Heart right ventricle (tissue), 16 donors: ENCODE results near the gene HES3. TPM values are rescaled to one million over a fixed set of nuclear protein-coding genes. Genes with fewer than 3 reads are reported as not detected.

Source experiments
- ATAC-seq, 8 donors: fragments of 200-7000 bp; cut with Tn5 transposase; one replicate each; pipeline ENCODE4 v1.9.1; 2020; ENCODE audit warnings: mild to moderate bottlenecking in 8 of 8, moderate library complexity in 8 of 8, moderate number of reproducible peaks in 1 of 8
- DNase-seq, 2 donors: peaks; one replicate each; pipeline ENCODE4 v3.0.0-alpha.2; 2020
- H3K27ac ChIP-seq, 10 donors: fragments of 200-600 bp; sonication (generic) in 2 of 10; one replicate each; pipeline versions ENCODE4 v1.5.0 to v1.8.0; 2020 to 2022; ENCODE audit warnings: mild to moderate bottlenecking in 3 of 10
- H3K27me3 ChIP-seq, 7 donors: fragments of 200-600 bp; one replicate each; pipeline ENCODE4 v1.8.0; 2021 to 2022; ENCODE audit warnings: mild to moderate bottlenecking in 2 of 7
- H3K36me3 ChIP-seq, 9 donors: fragments of 200-600 bp; sonication (generic) in 1 of 9; one replicate each; pipeline versions ENCODE4 v1.5.0 to v1.8.0; 2020 to 2022; ENCODE audit warnings: mild to moderate bottlenecking in 2 of 9
- H3K4me1 ChIP-seq, 9 donors: fragments of 200-600 bp; sonication (generic) in 1 of 9; one replicate each; pipeline versions ENCODE4 v1.5.0 to v1.8.0; 2020 to 2022; ENCODE audit warnings: mild to moderate bottlenecking in 4 of 9
- H3K4me3 ChIP-seq, 10 donors: fragments of 200-600 bp; sonication (generic) in 2 of 10; one replicate each; pipeline versions ENCODE4 v1.5.0 to v1.8.0; 2020 to 2022; ENCODE audit warnings: mild to moderate bottlenecking in 7 of 10, moderate library complexity in 2 of 10
- H3K9me3 ChIP-seq, 11 donors: fragments of 200-600 bp in 10 of 11; sonication (generic) in 2 of 11; one replicate each; pipeline versions ENCODE4 v1.5.0 to v1.8.0; 2013 to 2022; ENCODE audit warnings: mild to moderate bottlenecking in 2 of 11, control low read depth in 1 of 11, moderate library complexity in 1 of 11
- WGBS, 2 donors: extraction: QIAGEN DNeasy Blood & Tissue Kit; methylation state at CpG; one replicate each; pipeline ENCODE4 v1.1.7; 2013; ENCODE audit warnings: inconsistent platforms in 1 of 2; 5-methylcytosine and 5-hydroxymethylcytosine counted together
- intact Hi-C, 10 donors: fragments of 100-400 bp; cut with DNase I; formaldehyde crosslinking; loops; one replicate each; pipeline versions ENCODE4 v1.11.1 to v1.14.2; 2022
- polyA plus RNA-seq, 2 donors: library from polyadenylated mRNA; stranded (reverse); fragments of 200-250 nt; gene quantifications; one replicate each; pipeline ENCODE4 v1.2.3, GENCODE V29; 2013
- total RNA-seq, 10 donors: library from RNA; stranded (reverse); fragmentation: NEBNext Ultra II Directional in 3 of 10; extraction: Animal tissue kit (Norgen Biotek cat#: 25700) in 3 of 10; gene quantifications; one replicate each; pipeline versions ENCODE4 v1.2.1 to v1.2.4, GENCODE V29; 2021 to 2023
- TF ChIP-seq, protein P1 (sequence below), 9 donors: fragments of 200-600 bp; sonication (generic) in 2 of 9; IDR thresholded peaks; one replicate each; pipeline versions ENCODE4 v1.5.0 to v1.8.0; 2021 to 2022; ENCODE audit warnings: antibody characterized with exemption in 9 of 9, mild to moderate bottlenecking in 5 of 9, moderate library complexity in 1 of 9
- donor health status: Arrhythmogenic right ventricular cardiomyopathy.
- donor health status: ischemic (EF 13 %, LVEDD 7.1; RV severe dilation, severe dysfunction).
- donor health status: healthy with polysubstance abuse.
- donor health status: DM: no; HTN: yes; CAD: no.
- donor health status: DM: no; HTN: no; CAD: no.
- donor health status: ischemic (EF 25% LVEDD 6.9; RV normal size, moderate dysfunction).
- donor health status: ischemic (EF 25% LVEDD 5.7; RV mildly dilated, moderate dysfunction).
- donor health status: healthy.
- donor health status: DM: yes; HTN: yes; CAD: no.
- donor health status: Ischemic cardiomyopathy.
- donor health status: ischemic (EF 35%, LVEDD 5.7; RV mildly dilated, moderate dysfunction).
- donor health status: nonischemic (EF 11% LVEDD 7.7; RV severe dilation, severe dysfunction).
- donor health status: DM: yes; HTN: yes; CAD: no.
- donor health status: PGD.
- donor health status: ischemic (EF 29% LVEDD 5.4; RV normal size, mild dysfunction).
- donor health status: nonischemic (EF 23%, LVEDD 6.1; RV moderate dilation, normal function).

Gene HES3
- total and polyA plus RNA-seq, 12 donors: not detected

DNA sequence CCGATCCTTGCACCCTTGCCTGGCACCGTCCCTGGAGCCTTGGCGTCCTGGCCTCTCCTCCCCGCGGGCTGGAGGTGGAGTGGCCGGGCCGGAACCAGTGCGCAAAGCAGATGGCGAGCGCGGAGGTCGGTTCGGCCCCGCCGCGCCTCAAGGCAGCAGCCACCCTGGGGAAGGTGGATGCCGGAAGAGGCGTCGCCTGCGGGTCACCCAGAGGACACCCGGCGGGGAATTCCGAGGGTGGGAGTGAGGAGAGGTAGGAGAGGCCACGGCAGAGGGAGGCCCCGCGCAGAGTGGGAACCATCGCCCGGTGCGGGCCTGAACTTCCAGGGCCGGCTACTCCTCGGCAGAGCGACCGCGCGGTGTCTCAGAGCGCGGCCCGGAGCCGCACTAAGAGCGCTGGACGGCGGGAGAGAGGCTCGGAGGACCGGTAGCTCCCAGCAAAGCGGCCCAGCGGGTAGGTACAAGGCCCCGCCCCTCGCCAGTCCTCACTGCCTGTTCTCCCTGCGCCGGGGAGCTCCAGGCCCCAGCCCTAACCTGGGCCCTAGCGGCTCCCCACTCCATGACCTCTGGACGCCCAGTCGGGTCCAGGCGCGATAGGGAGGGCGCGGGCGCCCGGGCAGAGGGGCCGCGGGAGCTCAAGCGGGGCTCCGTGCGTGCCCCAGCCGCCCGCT is 38.0 kb upstream of the HES3 start, which contains the start of gene RNF207:
TSS of gene RNF207 (plus strand) at position 271 of the 671 bp plus-strand sequence. CDS start 417 bp downstream, outside the sequence.
- peaks cover 0 to 44% (median 0%) of the 10 kb centered on the region in 7 donors for H3K27me3 ChIP-seq
- H3K4me3 ChIP-seq: peak within 1 kb of the TSS; percentile 60 to 76 (median 68)
- peaks cover 0 to 18% (median 0%) of the 10 kb centered on the region in 9 donors for H3K36me3 ChIP-seq
- H3K27ac ChIP-seq: peak within 1 kb of the TSS; percentile 89 to 99 (median 95)
- 2% methylated on average over 62 to 66 of the region's 66 CpGs for WGBS, 2 donors
- intact Hi-C loops: loop anchor here in 5 of 10 donors (5.0 to 10.0 kb wide), 3 partner anchors 36 to 214 kb away; partner anchors contain the start of genes HES3 (in 3 of the 5) and NPHP4 (in 1 of the 5)
- H3K4me1 ChIP-seq: peaks cover 20 to 68% (median 48%) of the 10 kb centered on the region in 9 donors
- no peaks in the 10 kb centered on the region for H3K9me3 ChIP-seq
- ATAC-seq: peak; percentile 59 to 82 (median 72)
- DNase-seq: peak; percentile 74 to 75
- TF ChIP-seq, protein P1, sequence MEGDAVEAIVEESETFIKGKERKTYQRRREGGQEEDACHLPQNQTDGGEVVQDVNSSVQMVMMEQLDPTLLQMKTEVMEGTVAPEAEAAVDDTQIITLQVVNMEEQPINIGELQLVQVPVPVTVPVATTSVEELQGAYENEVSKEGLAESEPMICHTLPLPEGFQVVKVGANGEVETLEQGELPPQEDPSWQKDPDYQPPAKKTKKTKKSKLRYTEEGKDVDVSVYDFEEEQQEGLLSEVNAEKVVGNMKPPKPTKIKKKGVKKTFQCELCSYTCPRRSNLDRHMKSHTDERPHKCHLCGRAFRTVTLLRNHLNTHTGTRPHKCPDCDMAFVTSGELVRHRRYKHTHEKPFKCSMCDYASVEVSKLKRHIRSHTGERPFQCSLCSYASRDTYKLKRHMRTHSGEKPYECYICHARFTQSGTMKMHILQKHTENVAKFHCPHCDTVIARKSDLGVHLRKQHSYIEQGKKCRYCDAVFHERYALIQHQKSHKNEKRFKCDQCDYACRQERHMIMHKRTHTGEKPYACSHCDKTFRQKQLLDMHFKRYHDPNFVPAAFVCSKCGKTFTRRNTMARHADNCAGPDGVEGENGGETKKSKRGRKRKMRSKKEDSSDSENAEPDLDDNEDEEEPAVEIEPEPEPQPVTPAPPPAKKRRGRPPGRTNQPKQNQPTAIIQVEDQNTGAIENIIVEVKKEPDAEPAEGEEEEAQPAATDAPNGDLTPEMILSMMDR (IDR thresholded peaks at IDR 0.05): no peak

GRCh38 chr1:6206520-6206855 is 37.5 kb upstream of the HES3 start:
- ATAC-seq (peak in 1 of 8 donors; percentile 5), DNase-seq (peak in 1 of 2 donors; percentile 26)
- TF ChIP-seq, protein P1 (IDR thresholded peaks at IDR 0.05): no peak
- H3K27ac ChIP-seq: peak overlapping the region; percentile 89 to 99 (median 95)
- H3K4me3 ChIP-seq: peak overlapping the region; percentile 60 to 76 (median 68)
- intact Hi-C loops: loop anchor here in 5 of 10 donors (5.0 to 10.0 kb wide), 3 partner anchors 36 to 214 kb away; partner anchors contain the start of genes HES3 (in 3 of the 5) and NPHP4 (in 1 of the 5)
- peaks cover 20 to 68% (median 48%) of the 10 kb centered on the region in 9 donors for H3K4me1 ChIP-seq
- H3K9me3 ChIP-seq: no peaks in the 10 kb centered on the region
- peaks cover 0 to 23% (median 0%) of the 10 kb centered on the region in 9 donors for H3K36me3 ChIP-seq
- 14 to 30% methylated on average over 23 to 25 of the region's 25 CpGs for WGBS, 2 donors
- peaks cover 0 to 44% (median 0%) of the 10 kb centered on the region in 7 donors for H3K27me3 ChIP-seq

DNA sequence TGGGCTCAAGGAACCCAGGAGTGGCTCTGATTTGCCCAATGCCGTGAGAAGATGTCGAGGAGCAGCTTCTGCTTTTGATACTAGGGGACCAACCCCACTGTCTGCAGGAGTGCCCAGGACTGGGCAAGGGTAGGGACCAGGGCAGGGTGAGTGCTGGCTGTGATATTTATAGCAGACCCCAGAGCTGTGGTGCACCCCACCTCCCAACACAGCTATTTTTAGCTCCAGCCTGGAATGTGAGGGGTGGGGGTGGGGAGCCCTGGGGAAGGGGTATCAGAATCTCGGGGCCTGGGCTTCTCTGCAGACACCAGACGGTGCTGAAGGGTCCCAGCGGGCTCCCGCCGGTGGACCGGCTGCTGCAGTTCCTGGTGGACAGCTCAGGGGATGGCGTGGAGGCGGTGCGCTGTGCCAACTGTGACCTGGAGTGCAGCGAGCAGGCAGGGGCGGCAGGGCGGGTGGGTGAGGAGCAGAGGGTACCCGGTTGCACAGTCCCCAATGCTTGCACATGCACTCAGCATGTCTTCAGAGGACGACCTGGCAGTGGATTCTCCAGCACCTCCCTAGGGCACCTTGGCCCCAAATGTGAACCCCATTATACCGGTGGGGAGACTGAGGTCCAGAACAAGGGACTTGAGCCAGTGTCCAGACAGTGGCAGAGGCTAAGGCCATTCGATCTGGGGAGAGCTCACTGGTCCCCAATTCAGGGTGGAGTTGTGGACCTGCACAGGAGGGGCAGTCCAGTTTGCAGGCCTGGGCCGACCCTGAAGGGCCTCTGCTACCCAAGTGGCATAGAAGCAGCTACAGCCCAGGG is 36.7 kb upstream of the HES3 start:
- TF ChIP-seq, protein P1 (IDR thresholded peaks at IDR 0.05): no peak
- 43 to 60% methylated on average over 19 of the region's 19 CpGs for WGBS, 2 donors
- Histone ChIP-seq H3K27ac (peak overlapping the region in 9 of 10 donors; percentile 90 to 99 (median 95)), H3K9me3 (no peaks in the 10 kb centered on the region), H3K4me3 (peak overlapping the region; percentile 60 to 76 (median 68)), H3K27me3 (peaks cover 0 to 44% (median 0%) of the 10 kb centered on the region in 7 donors), H3K36me3 (peaks cover 0 to 31% (median 3%) of the 10 kb centered on the region in 9 donors), H3K4me1 (peaks cover 20 to 76% (median 48%) of the 10 kb centered on the region in 9 donors)
- intact Hi-C loops: loop anchor here in 5 of 10 donors (5.0 to 10.0 kb wide), 3 partner anchors 35 to 215 kb away; partner anchors contain the start of genes HES3 (in 3 of the 5) and NPHP4 (in 1 of the 5)
- peak; percentile 32 to 42 for DNase-seq
- ATAC-seq: peak; percentile 5 to 55 (median 31)

GRCh38 chr1:6207921-6208320 is 36.1 kb upstream of the HES3 start:
- intact Hi-C loops: loop anchor here in 6 of 10 donors (2.0 to 10.0 kb wide), 4 partner anchors 15 to 216 kb away; partner anchors contain the start of genes HES3 (in 3 of the 6) and NPHP4 (in 1 of the 6)
- Histone ChIP-seq H3K4me1 (peaks cover 20 to 82% (median 48%) of the 10 kb centered on the region in 9 donors), H3K27ac (peak overlapping the region in 7 of 10 donors; percentile 90 to 99 (median 95)), H3K9me3 (no peaks in the 10 kb centered on the region), H3K4me3 (peak overlapping the region in 6 of 10 donors; percentile 67 to 76 (median 70)), H3K36me3 (peaks cover 0 to 37% (median 5%) of the 10 kb centered on the region in 9 donors), H3K27me3 (peaks cover 0 to 44% (median 0%) of the 10 kb centered on the region in 7 donors)
- no peak for ATAC-seq
- WGBS, 2 donors: 53 to 66% methylated on average over 9 to 10 of the region's 10 CpGs
- DNase-seq: no peak
- TF ChIP-seq, protein P1 (IDR thresholded peaks at IDR 0.05): no peak
